Motor neuron (in vitro differentiated cells): ENCODE measurements around the gene IFNA14. TPM values are rescaled to one million over a fixed set of nuclear protein-coding genes. Genes with fewer than 3 reads are reported as not detected.
"Not testable (repeated sequence)": the region's sequence is repeated elsewhere in the genome, so short reads cannot be mapped to it uniquely, and the experiment has no call there.

Experiments used
- ATAC-seq, 8 experiments: fragments of 200-7000 bp; cut with Tn5 transposase; replicated peaks in 6 of 8; 2 replicates each; pipeline ENCODE4 v1.8.0; 2021; ENCODE audit warnings: mild to moderate bottlenecking in 8 of 8, moderate library complexity in 8 of 8
- H3K27ac ChIP-seq, 2 donors: fragments of 250-450 bp; sonication (Bioruptor Pico); 2 replicates each; pipeline ENCODE4 v1.9.0; 2021; ENCODE audit warnings: antibody characterized with exemption in 2 of 2, mild to moderate bottlenecking in 2 of 2, moderate library complexity in 1 of 2
- H3K4me1 ChIP-seq, 2 donors: fragments of 250-450 bp; sonication (Bioruptor Pico); replicated peaks in 1 of 2; 2 replicates each; pipeline ENCODE4 v1.6.1; 2021; ENCODE audit warnings: antibody characterized with exemption in 2 of 2, mild to moderate bottlenecking in 2 of 2, moderate library complexity in 1 of 2
- H3K4me3 ChIP-seq, 5 donors: fragments of 250-450 bp; sonication (Bioruptor Pico); 2 replicates each; pipeline ENCODE4 v1.9.0; 2021; ENCODE audit warnings: antibody characterized with exemption in 5 of 5, mild to moderate bottlenecking in 5 of 5, moderate library complexity in 4 of 5
- WGBS, 10 experiments: fragments of 450-650 bp; shearing (Covaris generic); methylation state at CpG; one replicate each; pipeline ENCODE4 v1.0.0; 2022; 5-methylcytosine and 5-hydroxymethylcytosine counted together
- in situ Hi-C, 9 experiments: fragments of 400-800 bp; cut with MboI; loops; one replicate each; pipeline ENCODE4 v1.15.0; 2021; ENCODE audit warnings: low sequenced_read_pairs in 9 of 9, low pct_unique_long_range_greater_than_20kb in 2 of 9; ENCODE audit not compliant: unreplicated experiment in 9 of 9
- total RNA-seq, 8 experiments: library from RNA; unstranded; fragments of 300-600 nt; gene quantifications; 2 replicates each; pipeline versions ENCODE4 v1.2.3 to v1.2.4, GENCODE V29; 2022

The IFNA14 gene
- total RNA-seq, 8 experiments from 2014 or later: 0.28 TPM; not detected in 7

DNA sequence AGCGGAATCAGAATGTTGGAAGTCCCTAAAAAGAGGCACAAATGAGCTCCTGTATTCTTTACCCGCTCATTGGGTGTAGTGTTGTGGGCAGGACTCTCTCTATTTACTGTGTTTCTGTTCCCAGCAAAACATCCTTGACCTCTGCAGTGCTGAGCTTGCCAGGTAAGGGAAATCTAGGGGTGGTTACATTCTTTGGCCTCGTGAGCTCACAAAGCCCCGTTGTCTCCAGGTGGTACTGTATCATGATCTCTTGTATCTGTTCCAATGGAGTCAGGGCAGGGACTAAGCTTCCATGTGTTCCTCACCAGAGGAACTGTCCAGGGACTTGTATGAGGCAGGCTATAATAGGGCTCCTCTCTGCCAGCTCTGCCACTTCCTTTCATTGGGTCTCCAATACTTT, 11.8 kb upstream of the IFNA14 start:
- Histone ChIP-seq H3K4me3 (no peak overlapping the region), H3K27ac (no peak overlapping the region), H3K4me1 (no peaks in the 10 kb centered on the region)
- ATAC-seq: no peak
- 7 to 100% (median 50%) methylated on average over 1 to 3 of the region's 4 CpGs; no CpG with 5 or more reads in 1 of the 10 experiments for whole genome bisulfite sequencing, 10 experiments
- in situ Hi-C loops: loop anchor here in 1 of 9 experiments (10.0 kb wide), 1 partner anchor 63 kb away; no protein-coding TSS in a partner anchor

GRCh38 chr9:21251190-21251589, 11.4 kb upstream of the IFNA14 start:
- ATAC-seq: peak in 2 of 8 experiments; percentile 50 to 74
- WGBS, 10 experiments: 0 to 38% (median 0%) methylated on average over 1 of the region's 1 CpG; no CpG with 5 or more reads in 5 of the 10 experiments
- Histone ChIP-seq H3K4me3 (no peak overlapping the region), H3K27ac (no peak overlapping the region), H3K4me1 (no peaks in the 10 kb centered on the region)
- in situ Hi-C loops: loop anchor here in 1 of 9 experiments (10.0 kb wide), 1 partner anchor 64 kb away; no protein-coding TSS in a partner anchor

DNA sequence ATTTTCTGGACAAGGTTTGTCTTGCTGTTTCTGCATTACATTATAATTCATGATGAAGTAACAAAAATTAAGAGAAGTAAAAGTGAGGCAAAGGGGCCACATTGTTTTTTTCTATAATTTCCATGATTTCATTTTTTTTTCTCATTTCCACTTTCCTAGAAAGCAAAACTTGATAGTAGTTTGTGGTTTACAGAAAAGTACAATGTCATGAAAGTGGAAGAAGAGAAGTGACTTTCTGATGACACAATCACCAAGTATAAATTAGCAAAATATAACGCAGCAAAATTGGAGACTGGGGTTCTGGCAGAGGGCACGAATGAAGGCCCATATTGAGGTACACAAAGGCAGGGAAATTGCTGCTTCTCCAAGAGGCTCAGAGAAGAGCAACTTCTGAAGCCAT, 5.0 kb upstream of the IFNA14 start:
- H3K4me1 ChIP-seq: no peaks in the 10 kb centered on the region
- no peak overlapping the region for H3K4me3 ChIP-seq
- in situ Hi-C loops: no loop called here
- 0 to 100% (median 60%) methylated on average over 1 to 2 of the region's 2 CpGs; no CpG with 5 or more reads in 3 of the 10 experiments for WGBS, 10 experiments
- no peak overlapping the region for H3K27ac ChIP-seq
- no peak for ATAC-seq

DNA sequence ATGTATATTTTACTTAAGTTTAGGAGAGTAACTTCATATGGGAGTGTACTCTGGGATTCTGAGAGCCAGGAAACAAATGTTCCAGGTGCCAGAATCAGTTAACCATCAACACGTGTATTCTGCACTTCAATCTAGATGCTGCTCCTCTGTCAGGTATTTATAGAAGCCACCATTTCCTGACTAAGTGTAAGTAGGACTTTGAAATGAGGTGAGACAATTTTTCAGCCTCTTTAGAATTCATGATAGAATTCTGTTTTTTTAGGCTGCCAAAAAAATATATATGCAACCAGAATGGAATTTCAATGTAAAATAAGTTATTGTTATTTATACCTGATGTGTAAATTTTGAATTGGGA, 3.5 kb downstream of the IFNA14 start:
- H3K4me3 ChIP-seq, in situ Hi-C loops, ATAC-seq, H3K27ac ChIP-seq, H3K4me1 ChIP-seq: not testable (repeated sequence)
- 0 to 67% (median 49%) methylated on average over 1 of the region's 1 CpG; no CpG with 5 or more reads in 4 of the 10 experiments for WGBS, 10 experiments

- in situ Hi-C loops: not testable (repeated sequence)
Measured at GRCh38 chr9:21235468-21236359, 4.1 kb downstream of the IFNA14 start.

GRCh38 chr9:21234153-21234687, 5.6 kb downstream of the IFNA14 start:
- ATAC-seq: no peak
- in situ Hi-C loops: no loop called here
- H3K4me1 ChIP-seq: no peaks in the 10 kb centered on the region
- 0 to 80% (median 80%) methylated on average over 1 to 2 of the region's 4 CpGs; no CpG with 5 or more reads in 7 of the 10 experiments for WGBS, 10 experiments
- H3K27ac ChIP-seq: no peak overlapping the region
- no peak overlapping the region for H3K4me3 ChIP-seq

More at GRCh38 chr9:21235468-21236359, 4.1 kb downstream of the IFNA14 start:
- not testable (repeated sequence) for H3K4me1 ChIP-seq, H3K4me3 ChIP-seq, H3K27ac ChIP-seq
- ATAC-seq: peak in 4 of 8 experiments; percentile 58 to 93 (median 84)
- WGBS, 10 experiments: 2 to 72% (median 40%) methylated on average over 2 to 8 of the region's 8 CpGs

- H3K27ac ChIP-seq: no peak overlapping the region
- WGBS, 10 experiments: 80 to 100% (median 87%) methylated on average over 1 to 2 of the region's 2 CpGs; no CpG with 5 or more reads in 6 of the 10 experiments
- in situ Hi-C loops: no loop called here
- no peak overlapping the region for H3K4me3 ChIP-seq
- H3K4me1 ChIP-seq: no peaks in the 10 kb centered on the region
- ATAC-seq: no peak
Measured at GRCh38 chr9:21233258-21233657, 6.5 kb downstream of the IFNA14 start.

DNA sequence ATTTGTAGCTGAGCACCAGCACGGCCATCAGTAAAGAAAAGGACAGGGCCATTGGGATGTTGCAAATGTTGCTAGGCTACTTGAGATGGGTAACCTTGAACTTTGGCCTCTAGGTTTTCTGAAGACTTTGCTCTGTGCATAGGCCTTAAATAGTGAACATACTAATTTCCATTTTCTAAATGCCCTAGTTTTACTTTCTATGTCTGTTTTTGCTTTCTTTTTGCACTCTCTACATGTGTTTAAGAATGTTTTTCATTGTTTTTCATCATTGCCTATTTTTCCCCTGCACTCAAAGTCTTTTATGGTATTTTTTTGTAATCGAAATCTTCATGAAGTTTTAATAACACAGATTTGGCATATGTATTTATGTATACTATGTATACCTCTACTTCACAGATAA, 11.7 kb downstream of the IFNA14 start, which contains the start of gene IFNA17:
IFNA17 (minus strand) TSS at position 101 of the 400 bp plus-strand sequence; CDS start at position 52, 49 bp downstream.
- ATAC-seq: no peak
- H3K4me1 ChIP-seq: no peaks in the 10 kb centered on the region
- 18 to 90% (median 80%) methylated on average over 1 of the region's 2 CpGs; no CpG with 5 or more reads in 1 of the 10 experiments for WGBS, 10 experiments
- H3K27ac ChIP-seq: no peak within 1 kb of the TSS
- H3K4me3 ChIP-seq: no peak within 1 kb of the TSS
- in situ Hi-C loops: no loop called here

- ATAC-seq, in situ Hi-C loops, H3K27ac ChIP-seq, H3K4me3 ChIP-seq, H3K4me1 ChIP-seq: not testable (repeated sequence)
- 60 to 80% (median 60%) methylated on average over 1 of the region's 1 CpG; no CpG with 5 or more reads in 7 of the 10 experiments for WGBS, 10 experiments
Measured at GRCh38 chr9:21217211-21217610, 22.6 kb downstream of the IFNA14 start, which contains the start of gene IFNA16. IFNA16 (minus strand) TSS chr9:21217311; CDS start chr9:21217305, 6 bp downstream.

GRCh38 chr9:21213411-21214326, 26.1 kb downstream of the IFNA14 start:
- in situ Hi-C loops, H3K4me3 ChIP-seq, H3K27ac ChIP-seq, H3K4me1 ChIP-seq: not testable (repeated sequence)
- ATAC-seq: peak in 2 of 8 experiments; percentile 30 to 38
- WGBS, 10 experiments: 89% methylated on average over 1 of the region's 5 CpGs; no CpG with 5 or more reads in 9 of the 10 experiments

DNA sequence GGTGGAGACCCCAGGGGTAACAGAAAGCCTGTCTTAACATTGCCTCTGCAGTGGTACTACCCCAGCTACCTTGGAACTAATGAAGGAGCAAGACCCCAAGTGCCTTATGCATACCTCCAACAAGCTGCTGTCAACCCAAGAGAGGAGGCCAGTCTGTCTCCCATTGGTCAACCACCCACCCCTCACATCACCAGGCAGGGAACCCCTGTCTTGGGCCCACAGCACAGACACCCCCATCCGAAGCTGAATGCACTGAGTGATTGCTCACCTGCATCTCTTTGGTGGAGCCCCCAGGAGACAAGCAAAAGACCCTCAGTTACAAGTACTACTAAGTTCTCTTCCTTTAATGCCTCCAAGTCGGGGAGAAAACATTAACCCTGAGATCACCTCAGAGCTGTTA, 27.6 kb downstream of the IFNA14 start:
- H3K4me3 ChIP-seq, H3K4me1 ChIP-seq, ATAC-seq, in situ Hi-C loops, H3K27ac ChIP-seq: not testable (repeated sequence)
- 0 to 89% (median 0%) methylated on average over 1 to 2 of the region's 2 CpGs; no CpG with 5 or more reads in 6 of the 10 experiments for WGBS, 10 experiments

- H3K27ac ChIP-seq, H3K4me3 ChIP-seq, in situ Hi-C loops, H3K4me1 ChIP-seq, ATAC-seq: not testable (repeated sequence)
- WGBS, 10 experiments: no CpG with 5 or more reads among the region's 2 CpGs
Measured at GRCh38 chr9:21210782-21211181, 29.0 kb downstream of the IFNA14 start.
